Bronchial epithelial cell (primary cell): ENCODE data around the gene RPS17. TPM values are rescaled to one million over a fixed set of nuclear protein-coding genes. Genes with fewer than 3 reads are reported as not detected.
"Not testable (repeated sequence)": the region's sequence is repeated elsewhere in the genome, so short reads cannot be mapped to it uniquely, and the experiment has no call there.

ENCODE experiments used
- DNase-seq: peaks from one replicate; pipeline ENCODE4 v3.0.0-alpha.2; 2010; ENCODE audit warnings: low read depth
- FAIRE-seq: peaks from 2 replicates; lab custom pipeline; 2011; peaks lifted over from hg19 to GRCh38; lab: Jason Lieb, UNC
- H3K27me3 ChIP-seq: 2 replicates; pipeline ENCODE4 v1.5.1; 2011; ENCODE audit warnings: low read length; ENCODE audit not compliant: control insufficient read depth, insufficient read depth
- H3K36me3 ChIP-seq: 2 replicates; pipeline ENCODE4 v1.5.1; 2011; ENCODE audit warnings: low read length; ENCODE audit not compliant: control insufficient read depth, insufficient read depth
- H3K4me3 ChIP-seq: 2 replicates; pipeline ENCODE4 v1.5.1; 2011; ENCODE audit warnings: mild to moderate bottlenecking, low read depth, low read length, control low read depth
- total RNA-seq: library from RNA; depleted of rRNA; stranded (reverse); fragments of >200 nt; gene quantifications from 2 replicates; pipeline ENCODE4 v1.2.1, GENCODE V29; 2014
- TF ChIP-seq, protein P1 (sequence below): IDR thresholded peaks from 2 replicates; pipeline ENCODE4 v1.5.1; 2011; ENCODE audit warnings: mild to moderate bottlenecking, moderate library complexity, low read length, control low read depth, inconsistent platforms; ENCODE audit not compliant: insufficient read depth, severe bottlenecking

The RPS17 gene
- total RNA-seq, 1 donor from 2014 or later = 1,868 TPM

DNA sequence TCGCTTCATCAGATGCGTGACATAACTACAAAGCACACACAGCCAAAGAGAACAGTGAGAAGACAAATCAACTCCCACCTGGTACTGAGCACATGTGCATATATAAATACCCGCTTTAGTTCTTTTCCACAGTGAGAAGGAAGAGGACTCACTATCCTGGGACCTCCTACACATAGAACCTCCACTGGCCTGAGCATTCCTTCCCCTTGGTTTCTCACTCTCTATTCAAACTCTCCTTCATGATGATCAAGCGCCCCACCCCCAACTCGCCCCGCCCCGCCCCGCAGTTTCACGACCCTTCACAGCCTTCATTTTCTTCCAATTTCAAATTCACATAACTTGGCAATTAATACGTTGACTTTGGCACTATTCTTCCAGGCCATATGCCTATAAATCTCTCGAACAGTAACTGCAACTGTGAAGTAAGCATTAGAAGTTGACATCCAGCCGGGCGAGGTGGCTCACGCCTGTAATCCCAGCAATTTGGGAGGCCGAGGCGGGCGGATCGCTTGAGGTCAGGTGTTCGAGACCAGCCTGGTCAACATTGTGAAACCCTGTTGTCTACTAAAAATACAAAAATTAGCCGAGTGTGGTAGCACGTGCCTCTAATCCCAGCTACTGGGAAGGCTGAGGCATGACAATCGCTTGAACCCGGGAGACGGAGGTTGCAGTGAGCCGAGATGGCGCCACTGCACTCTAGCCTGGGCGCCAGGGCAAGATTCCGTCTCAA, 1.1 kb downstream of the RPS17 start:
- TF ChIP-seq, protein P1, sequence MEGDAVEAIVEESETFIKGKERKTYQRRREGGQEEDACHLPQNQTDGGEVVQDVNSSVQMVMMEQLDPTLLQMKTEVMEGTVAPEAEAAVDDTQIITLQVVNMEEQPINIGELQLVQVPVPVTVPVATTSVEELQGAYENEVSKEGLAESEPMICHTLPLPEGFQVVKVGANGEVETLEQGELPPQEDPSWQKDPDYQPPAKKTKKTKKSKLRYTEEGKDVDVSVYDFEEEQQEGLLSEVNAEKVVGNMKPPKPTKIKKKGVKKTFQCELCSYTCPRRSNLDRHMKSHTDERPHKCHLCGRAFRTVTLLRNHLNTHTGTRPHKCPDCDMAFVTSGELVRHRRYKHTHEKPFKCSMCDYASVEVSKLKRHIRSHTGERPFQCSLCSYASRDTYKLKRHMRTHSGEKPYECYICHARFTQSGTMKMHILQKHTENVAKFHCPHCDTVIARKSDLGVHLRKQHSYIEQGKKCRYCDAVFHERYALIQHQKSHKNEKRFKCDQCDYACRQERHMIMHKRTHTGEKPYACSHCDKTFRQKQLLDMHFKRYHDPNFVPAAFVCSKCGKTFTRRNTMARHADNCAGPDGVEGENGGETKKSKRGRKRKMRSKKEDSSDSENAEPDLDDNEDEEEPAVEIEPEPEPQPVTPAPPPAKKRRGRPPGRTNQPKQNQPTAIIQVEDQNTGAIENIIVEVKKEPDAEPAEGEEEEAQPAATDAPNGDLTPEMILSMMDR = no peak
- Histone ChIP-seq H3K4me3 (peak overlapping the region; percentile 89), H3K36me3 (peaks cover 26% of the 10 kb centered on the region), H3K27me3 (no peaks in the 10 kb centered on the region)
- FAIRE-seq (no peak), DNase-seq (no peak)

DNA sequence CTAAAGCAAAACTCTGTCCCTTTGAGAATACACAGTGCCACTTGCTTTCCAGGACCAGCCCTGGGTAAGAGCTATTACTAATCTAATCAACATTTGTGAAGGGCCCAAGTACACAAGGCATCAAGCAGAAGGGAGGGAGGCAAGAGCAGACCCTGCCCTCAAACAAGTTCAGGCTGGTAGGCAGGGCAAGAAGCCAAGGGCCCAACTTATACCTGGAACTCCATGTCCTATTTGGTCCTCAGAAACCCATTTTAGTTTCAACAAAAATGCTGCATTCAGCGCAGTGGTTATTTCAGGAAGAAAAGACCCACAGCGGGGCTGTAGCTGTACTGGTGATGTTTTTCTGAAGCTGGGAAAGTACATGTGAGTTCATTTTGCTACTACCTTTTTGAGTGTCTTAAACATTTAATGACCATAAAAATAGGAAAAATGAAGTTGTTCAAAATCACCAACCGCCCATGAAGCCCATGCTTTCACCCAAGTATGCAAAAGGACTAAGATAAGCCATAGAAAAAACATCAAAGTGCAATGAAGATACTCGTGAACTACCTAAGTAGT, 2.8 kb downstream of the RPS17 start:
- FAIRE-seq (no peak), DNase-seq (peak; percentile 44)
- Histone ChIP-seq H3K4me3 (no peak overlapping the region), H3K27me3 (no peaks in the 10 kb centered on the region), H3K36me3 (peaks cover 26% of the 10 kb centered on the region)
- TF ChIP-seq, protein P1 = no peak

DNA sequence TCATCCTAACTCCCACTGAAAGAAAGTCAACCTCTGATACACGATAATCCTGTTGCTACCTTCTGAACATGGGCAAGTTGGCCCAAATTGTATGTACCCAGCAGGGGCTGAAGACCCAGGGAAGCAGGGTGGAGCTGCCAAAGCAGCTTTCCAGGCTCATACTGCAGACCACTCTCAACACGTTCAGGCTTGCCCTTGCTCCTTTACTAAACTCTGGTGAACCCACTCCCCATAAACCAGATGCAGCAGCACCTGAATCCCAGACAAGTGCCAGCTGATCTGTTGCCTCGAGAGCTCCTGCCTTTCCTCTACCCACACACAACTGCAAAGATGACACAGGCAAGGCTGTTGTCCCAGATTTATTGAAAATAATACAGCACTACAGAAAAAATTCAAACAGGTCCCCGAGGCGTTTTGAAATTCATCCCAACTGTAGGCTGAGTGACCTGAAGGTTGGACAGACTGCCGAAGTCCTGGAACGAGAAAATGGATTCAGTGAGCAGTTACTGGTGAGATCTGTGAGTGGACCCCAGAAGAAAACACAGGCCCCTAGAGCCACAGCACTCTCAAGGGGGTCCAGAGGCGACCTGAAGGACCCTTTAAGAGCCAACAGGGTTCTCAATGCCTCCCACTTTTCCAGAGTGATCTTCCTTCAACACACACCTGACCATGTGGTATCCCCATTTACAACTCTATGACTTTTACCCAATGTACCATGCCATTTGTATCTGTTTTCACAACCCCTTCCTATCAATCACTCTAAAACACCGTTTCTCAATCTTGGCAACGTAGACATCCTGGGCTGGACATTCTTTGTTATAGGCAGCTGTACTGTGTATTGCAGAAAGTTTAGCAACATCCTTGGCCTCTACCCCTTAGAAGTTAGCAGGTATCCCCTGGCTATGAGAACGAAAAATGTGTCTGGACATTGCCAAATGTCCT, 3.6 kb downstream of the RPS17 start:
- H3K27me3 ChIP-seq = no peaks in the 10 kb centered on the region
- H3K4me3 ChIP-seq = no peak overlapping the region
- TF ChIP-seq, protein P1 = no peak
- no peak for FAIRE-seq
- DNase-seq = no peak
- H3K36me3 ChIP-seq = peaks cover 26% of the 10 kb centered on the region

DNA sequence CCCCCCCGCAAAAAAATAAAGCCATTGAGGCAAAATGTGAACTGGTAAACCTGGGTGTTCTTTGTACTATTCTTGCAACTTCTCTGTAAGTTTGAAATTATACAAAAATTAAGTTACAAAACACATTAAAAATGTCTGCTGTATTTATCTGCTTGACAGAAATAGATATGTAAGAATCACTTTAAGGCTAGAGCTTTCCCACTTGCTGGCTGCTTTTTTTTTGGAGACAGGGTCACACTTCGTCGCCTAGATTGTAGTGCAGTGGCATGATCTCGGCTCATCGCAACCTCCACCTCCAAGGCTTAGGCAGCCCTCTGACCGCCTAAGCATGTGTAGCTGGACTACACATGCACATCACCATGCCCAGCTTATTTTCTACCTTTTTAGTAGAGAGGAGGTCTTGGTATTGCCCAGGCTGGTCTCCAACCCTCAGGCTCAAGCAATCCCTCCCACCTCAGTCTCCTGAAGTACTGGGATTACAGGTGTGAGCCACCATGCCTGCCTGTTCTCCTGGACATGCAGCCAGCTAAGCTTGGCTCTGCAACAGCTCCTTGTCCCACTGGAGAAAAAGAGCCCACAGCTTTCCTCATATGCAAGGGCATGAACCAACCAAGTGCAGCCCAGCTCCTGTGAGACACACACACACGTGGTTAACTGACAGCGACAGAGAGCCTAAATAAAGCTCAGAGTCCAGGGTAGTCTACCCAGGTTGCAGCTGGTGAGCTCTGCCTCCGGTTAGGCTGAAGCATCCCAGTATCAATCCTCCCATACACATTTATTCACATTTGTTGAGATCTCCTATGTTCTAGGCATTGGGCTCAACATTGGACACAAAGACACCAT, 4.5 kb downstream of the RPS17 start:
- FAIRE-seq = no peak

DNA sequence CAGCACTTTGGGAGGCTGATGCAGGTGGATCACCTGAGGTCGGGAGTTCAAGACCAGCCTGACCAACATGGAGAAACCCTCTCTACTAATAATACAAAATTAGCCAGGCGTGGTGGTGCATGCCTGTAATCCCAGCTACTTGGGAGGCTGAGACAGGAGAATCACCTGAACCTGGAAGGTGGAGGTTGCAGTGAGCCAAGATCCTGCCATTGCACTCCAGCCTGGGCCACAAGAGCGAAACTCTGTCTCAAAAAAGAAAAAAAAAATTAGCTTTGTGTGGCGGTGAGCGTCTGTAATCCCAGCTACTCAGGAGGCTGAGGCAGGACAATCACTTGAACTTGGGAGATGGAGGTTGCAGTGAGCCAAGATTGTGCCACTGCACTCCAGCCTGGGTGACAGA, 5.1 kb downstream of the RPS17 start:
- DNase-seq, FAIRE-seq, H3K4me3 ChIP-seq, H3K27me3 ChIP-seq: not testable (repeated sequence)
- H3K36me3 ChIP-seq = peaks cover 26% of the 10 kb centered on the region

More for the DNA sequence above, 4.5 kb downstream of the RPS17 start:
- TF ChIP-seq, protein P1 = no peak
- Histone ChIP-seq H3K4me3 (no peak overlapping the region), H3K36me3 (peaks cover 26% of the 10 kb centered on the region), H3K27me3 (no peaks in the 10 kb centered on the region)
- no peak for DNase-seq

DNA sequence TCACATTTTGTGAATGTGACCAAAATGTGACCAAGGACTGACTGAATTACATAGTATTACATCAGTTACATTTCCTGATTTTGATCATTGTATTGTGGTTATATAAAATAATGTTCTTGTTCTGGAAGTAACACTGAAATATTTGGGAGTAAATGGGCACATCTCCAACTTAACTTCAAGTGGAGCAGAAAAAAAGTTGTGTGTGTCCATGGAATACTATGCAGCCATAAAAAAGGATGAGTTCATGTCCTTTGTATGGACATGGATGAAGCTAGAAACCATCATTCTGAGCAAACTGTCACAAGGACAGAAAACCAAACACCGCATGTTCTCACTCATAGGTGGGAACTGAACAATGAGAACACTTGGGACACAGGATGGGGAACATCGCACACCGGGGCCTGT, 5.8 kb downstream of the RPS17 start:
- not testable (repeated sequence) for FAIRE-seq, DNase-seq, H3K27me3 ChIP-seq

More for the DNA sequence above, 5.8 kb downstream of the RPS17 start:
- H3K4me3 ChIP-seq = not testable (repeated sequence)
- H3K36me3 ChIP-seq = peaks cover 23% of the 10 kb centered on the region
